OCI-LY1 (cell line): Measurements from ENCODE around the gene ZNF791.

Experiments used
- CTCF ChIP-seq: fragments of 200-600 bp; sonication (generic), shearing (Covaris generic); IDR thresholded peaks from 2 replicates; pipeline ENCODE4 v1.5.1; 2017; ENCODE audit warnings: mild to moderate bottlenecking, antibody characterized with exemption, low read length, moderate library complexity, mixed read lengths
- EZH2 ChIP-seq: fragments of 200-600 bp; sonication (generic), shearing (Covaris generic); IDR thresholded peaks from 2 replicates; pipeline ENCODE4 v1.8.0; 2017; ENCODE audit warnings: borderline replicate concordance, mixed run types, mild to moderate bottlenecking, antibody characterized with exemption, low read length, moderate library complexity, mixed read lengths

- TF ChIP-seq CTCF, result no peak
- TF ChIP-seq EZH2, result no peak
These were observed 31.8 kb downstream of the ZNF791 start for GRCh38 chr19:12642506-12642905.
